Measurements from ENCODE around the gene RUNX3.

Gene RUNX3

DNA sequence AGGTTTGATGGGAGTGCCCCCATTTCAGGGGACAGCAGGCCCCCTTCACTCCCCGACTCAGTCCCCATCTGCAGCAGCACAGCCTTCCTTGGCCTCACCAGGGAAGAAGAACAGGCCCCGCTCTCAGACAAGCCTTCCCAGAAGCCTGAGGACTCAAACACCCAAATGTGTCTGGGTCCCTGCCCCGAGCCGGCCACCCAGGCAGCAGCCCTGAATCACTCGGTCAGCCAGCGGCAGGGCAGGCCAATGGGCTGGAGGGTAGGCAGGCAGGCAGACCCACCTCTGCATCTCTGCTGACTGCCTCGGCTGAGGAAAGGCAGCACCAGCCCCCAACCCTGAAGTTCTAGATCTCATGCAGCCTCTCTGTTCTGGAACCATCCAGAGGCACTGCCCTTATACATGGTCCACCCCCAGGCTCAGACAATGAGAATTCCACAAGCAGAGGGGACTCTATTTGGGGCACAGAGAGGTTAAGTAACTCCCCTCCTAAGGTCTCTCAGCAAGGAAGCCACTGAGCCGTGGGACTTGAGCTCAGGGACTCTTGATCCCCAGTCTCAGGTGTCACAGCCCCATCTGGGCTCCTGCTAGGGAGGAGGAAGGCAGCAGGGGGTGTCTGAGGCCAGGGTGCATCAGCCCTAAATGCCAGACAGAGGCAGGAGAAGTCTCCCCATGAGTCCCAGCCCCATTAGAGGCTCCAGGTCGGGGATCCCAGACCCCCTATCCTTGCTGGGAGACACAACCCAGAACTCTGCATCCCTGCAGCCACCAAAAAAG lies 33.2 kb upstream of the RUNX3 start:
- no peak for DNase-seq

- no peak for DNase-seq
These were observed 32.1 kb upstream of the RUNX3 start for GRCh38 chr1:24961961-24962861.

DNA sequence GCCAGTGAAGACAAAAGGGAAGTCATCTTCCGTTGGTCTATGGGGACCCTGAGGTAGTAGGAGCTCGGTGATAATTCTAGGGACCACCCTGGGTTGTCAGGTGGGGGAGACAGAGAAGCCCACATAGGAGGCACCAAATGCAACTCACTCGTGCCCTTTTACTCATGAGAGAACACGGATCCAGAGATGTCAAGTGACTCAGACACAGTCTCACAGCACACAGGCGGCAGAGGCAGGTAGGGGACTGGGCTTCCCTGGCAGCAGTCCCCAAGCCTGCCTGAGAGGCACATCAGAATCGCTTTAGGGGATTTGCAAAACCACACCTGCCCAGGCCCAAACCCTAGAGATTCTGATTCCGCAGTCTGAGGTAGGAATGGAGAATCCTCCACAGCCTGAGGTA lies 31.3 kb upstream of the RUNX3 start:
- DNase-seq = no peak

DNA sequence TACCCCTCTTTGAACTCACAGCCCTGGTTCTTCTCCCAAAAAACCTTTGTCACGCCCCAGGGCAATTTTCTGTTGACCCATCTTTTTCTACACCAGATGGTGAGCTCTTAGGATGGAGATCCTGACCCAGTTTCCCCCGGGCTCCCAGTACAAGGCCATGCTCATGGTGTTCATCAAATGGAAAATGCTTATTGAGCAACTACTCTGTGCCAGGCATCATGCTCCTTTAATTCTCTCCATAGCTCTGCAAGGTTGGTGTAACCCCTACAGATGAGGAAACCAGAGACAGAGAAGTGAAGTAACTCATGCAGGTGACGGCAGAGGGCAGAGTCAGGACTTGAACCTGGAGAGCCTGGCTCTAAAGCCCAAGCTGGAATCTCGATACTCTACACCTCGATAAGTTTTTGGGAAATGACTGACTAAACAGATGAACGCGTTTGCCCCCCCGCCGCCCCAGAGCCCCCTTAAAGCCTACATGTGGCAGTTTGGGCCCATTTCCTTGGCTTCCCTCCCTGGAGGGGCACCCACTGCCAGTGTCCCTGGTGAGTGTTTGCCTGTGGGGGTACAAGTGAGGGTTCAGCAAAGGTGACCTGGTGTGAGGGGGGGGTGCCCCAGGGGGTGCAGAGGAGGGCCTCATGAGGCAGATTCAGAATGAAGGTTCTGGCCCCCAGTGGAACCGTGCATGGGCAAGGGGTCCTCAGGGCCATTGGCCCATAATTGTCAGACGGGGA lies 30.2 kb upstream of the RUNX3 start:
- DNase-seq = no peak

GRCh38 chr1:24959623-24959975 lies 29.5 kb upstream of the RUNX3 start:
- DNase-seq = no peak

DNA sequence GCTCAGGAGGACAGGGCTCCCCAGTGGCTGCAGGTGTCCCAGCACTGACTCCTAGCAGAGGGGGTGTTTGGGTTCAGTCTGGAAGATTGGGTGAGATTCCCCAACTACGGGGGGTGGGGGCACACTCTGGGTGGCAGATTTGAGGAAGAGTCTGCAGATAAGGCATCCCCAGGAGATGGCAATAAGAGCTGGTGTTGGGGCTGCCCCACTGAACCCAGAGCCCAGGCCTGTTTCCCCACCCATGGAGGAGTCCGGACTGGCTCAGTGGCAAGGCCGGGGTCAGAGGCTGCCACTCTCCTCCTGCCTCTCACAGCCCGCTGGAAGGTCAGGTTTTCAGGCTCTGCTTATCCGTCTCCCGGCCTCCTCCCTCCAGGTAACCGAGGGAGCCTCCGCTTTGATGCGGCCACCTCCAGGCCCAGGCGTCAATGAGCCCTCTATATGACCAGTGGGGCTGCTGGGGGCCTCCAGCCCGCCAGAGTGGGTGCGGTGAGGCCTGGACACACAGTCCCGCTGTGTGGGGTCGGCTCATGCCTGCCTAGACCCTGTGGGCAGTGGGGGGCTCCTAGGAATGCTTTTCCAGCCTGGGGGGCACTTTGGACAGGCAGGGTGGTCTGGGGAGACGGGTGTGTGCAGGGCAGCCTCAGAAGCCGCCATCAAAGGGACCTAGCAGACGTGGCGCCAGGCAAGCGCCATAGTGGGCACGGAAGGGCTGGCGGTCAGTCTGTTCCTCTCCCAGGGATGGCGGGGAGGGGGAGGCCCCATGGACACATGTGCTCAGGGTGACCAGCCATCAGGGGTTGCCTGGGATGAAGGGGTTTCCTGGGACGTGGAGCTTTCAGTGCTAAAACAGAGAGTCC lies 28.9 kb upstream of the RUNX3 start:
- DNase-seq = no peak

DNA sequence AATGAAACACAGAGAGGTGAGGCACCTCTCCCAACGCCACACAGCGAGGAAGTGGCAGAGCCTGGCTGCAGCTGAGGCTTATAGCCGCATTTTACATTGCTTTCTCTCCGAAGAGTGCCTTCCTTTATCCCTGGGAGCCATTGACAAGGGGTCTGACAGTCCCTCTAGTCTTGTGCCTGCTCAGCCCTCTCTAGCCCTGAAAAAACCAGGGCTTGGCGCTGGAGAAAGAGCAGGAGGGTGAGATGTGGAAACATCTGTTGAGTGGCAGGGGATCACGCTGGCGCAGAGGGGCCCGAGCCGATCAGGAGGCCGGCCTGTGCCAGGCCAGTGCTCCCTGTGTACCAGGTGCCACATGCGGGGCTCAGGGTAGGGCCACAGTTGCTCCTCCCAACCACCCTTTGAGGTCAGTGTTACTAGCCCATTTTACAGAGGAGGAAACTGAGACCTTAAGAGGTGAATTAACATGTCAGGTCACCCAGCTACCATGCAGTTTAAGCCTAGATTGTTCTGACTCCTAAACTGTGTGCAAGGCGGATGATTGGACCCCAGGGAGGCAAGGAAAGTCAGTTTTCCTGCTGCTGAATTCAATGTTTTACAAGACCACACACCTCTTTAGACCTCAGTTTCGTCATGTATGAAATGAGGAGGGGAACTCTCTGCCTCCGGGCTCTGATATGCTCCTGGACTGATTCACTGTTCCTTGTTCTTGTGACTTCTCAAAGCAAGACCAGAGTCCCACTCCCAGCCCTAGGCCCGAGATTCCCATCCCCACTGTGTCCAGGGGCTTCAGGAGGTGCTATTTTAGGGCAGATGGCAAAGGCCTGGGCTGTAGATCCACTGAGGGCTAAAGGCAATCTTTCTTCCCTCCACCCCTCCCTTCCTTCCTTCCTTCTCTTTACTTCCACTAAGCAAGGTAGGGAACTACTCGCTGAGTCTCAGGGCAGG lies 28.0 kb upstream of the RUNX3 start:
- DNase-seq = no peak

- no peak for DNase-seq
These were observed 27.1 kb upstream of the RUNX3 start for GRCh38 chr1:24957016-24957807.

DNA sequence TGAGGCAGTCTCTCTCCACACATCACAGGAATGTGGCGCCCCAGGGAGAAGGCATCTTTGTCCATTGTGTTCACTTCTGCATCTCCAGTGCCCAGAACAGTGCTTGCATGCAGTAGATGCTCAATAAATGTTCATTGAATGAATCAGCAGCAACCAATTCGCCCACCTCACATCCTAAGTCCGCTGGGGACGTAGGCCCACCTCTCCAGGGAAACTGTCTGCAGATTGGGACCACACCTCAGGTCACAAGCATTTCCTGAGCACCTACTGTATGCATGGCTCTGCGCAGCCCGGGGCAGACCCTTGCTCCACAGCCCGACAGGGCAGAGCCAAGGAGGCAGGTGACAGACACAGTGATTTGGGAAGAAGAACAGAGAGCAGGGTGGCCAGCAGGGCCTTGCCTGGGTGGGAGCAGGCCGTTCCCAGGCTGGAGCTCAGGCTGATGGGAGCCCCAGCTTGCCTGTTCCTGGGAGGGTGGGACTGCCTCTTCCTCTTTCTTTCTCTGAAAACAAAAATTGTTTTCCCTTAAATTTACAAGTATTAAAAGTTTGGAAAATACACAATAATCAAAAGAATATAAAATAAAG lies 25.8 kb upstream of the RUNX3 start:
- no peak for DNase-seq

DNA sequence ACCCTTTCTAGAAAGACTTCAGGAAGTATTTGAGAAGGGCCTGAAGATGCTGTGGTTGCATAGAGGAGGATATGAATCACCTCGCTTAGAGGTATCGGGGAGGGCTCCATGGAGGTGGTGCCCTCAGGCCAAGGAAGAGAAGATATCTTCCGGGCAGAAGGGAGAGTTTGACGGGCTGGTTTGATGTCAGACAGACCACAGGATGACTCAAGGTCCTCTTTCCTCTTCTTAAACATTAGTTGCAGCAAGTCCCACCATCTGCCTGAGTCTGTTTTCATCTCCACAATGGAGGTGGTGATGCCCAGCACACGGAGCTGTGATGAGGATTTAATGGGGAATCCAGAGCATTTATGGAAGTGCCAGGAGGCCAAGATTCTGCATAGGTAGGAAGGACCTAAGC lies 25.1 kb upstream of the RUNX3 start:
- no peak for DNase-seq

DNA sequence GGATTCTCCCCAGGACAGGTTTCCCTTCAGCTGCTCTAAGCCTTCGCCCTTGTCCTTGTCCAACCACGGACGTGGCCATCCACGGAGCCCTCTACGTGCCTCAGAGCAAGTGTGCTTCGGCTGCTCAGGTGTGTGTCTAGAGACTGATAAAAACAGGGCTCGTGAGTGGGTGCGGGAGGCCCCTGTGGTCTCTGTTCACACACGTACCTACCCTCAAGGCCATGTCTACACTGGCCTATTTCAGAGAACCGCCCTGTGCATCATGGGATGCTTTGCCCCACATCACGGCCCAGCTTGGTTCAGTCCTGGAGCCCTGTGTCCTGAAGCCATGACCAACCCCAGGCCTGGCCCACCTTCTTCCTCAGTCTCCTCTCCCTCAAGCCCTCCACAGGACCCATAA lies 24.6 kb upstream of the RUNX3 start:
- no peak for DNase-seq

GRCh38 chr1:24954022-24954421 lies 23.9 kb upstream of the RUNX3 start:
- DNase-seq = no peak

DNA sequence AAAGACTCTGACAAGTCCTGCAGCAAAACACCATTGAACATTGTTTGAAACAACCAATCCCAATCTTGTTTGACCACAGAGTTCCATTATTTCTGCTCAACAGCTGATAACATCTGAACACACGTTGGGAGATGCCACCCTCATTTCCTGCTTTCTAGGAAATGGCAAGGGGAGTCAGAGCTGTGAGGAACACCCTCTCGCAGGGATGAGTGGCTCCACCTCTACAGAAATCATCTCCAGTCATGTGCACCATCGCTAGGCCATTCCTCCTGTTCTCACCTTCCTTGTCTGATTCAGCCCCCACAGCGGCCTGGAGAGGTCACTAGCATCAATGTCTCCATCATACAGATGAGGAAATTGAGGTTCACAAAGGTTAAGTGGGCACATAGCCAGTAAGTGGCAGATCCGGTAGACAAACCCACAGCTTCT lies 22.4 kb upstream of the RUNX3 start:
- DNase-seq = no peak

DNA sequence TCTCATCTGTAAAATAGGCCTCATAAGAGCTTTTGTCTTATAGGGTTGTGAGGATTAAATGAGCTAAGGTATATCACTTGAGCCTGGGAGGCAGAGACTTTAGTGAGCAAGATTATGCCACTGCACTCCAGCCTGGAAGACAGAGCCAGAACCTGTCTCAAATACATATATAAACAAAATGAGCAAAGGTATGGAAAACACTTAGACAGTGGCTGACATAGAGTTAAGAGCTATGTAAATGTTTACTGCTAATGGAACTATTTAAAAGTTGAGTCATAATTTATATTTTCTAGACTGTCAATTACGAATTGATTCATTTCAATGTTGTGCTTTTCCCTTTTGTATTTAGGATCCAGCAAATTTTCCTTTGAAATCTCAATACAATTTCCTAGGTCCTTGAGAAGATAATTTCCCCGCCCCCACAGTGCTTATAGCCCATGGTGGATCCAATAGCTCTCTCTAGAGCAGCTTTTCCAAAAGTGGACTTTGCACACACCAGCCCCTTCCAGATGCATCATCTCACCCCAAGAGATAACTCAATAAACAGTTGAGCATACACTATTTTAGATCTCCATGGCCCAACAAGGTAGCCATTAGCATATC lies 21.8 kb upstream of the RUNX3 start:
- DNase-seq = no peak

DNA sequence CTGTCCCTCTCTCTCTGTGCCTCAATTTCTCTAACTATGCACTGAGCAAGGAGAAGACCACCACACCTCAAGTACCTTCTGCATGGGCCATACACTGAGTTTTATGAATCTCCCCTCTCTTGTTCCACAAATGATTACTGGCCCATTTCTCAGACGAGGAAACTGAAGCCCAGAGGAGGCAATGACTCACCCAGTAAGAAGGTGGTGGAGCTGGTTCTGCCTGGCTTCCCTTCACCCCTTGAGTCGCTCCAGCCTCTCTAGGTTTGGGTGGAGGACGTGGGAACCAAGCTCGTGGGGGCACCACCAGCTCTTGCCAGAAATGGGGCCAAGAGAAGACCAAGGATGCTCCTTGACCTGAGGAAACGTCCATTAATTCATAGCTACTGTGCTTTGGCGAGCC lies 21.3 kb upstream of the RUNX3 start:
- no peak for DNase-seq

DNA sequence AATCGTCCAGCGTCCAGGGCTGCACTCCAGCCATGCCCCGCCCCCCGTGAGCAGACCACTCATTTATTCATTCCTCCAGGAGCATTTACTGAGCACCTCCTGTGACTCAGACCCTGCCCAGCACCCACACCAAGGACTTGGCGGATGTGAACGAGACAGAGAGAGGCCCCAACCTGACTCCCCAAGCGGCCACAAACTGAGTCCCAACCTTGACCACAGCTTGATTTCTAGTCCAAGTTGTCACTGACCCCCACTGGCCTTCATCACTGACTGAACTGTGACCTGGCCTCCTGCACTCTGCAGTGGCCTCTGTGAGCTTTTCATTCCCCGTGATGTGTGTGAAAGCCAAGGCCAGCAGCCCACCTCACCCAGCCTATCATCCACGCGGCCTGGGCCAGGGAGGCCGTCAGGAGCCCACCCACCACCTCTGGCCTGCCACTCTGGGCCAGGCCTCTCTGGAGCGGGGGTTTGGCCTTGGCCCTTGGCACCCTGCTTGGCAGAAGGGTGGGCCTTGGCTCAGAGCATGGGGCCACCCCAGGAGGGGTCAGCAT lies 19.3 kb upstream of the RUNX3 start:
- DNase-seq = no peak

GRCh38 chr1:24948079-24948827 lies 18.2 kb upstream of the RUNX3 start:
- DNase-seq = no peak

GRCh38 chr1:24946861-24947658 lies 17.0 kb upstream of the RUNX3 start:
- no peak for DNase-seq
